GM20000 (cell line): ENCODE results near the gene TUBGCP2.
"Not testable (repeated sequence)": the region's sequence is repeated elsewhere in the genome, so short reads cannot be mapped to it uniquely, and the experiment has no call there.

Experiments used
- DNase-seq: peaks from one replicate; pipeline ENCODE4 v3.0.0; 2012; ENCODE audit warnings: low spot score
- CTCF ChIP-seq: IDR thresholded peaks from 2 replicates; pipeline ENCODE4 v1.5.1; 2012; ENCODE audit warnings: mild to moderate bottlenecking, control low read depth; ENCODE audit errors: extremely low read depth, missing control alignments

Gene TUBGCP2

GRCh38 chr10:133326745-133327650 lies 18.3 kb upstream of the TUBGCP2 start:
- TF ChIP-seq CTCF, result no peak
- peak; percentile 16 for DNase-seq

GRCh38 chr10:133326223-133326551 lies 17.5 kb upstream of the TUBGCP2 start:
- no peak for TF ChIP-seq CTCF
- no peak for DNase-seq

- no peak for TF ChIP-seq CTCF
- DNase-seq, result peak; percentile 42
Measured at GRCh38 chr10:133325440-133326222, 17.0 kb upstream of the TUBGCP2 start.

- peak; percentile 32 for DNase-seq
- no peak for TF ChIP-seq CTCF
Measured at GRCh38 chr10:133324857-133325260, 16.2 kb upstream of the TUBGCP2 start.

- no peak for TF ChIP-seq CTCF
- peak; percentile 71 for DNase-seq
Measured at GRCh38 chr10:133324198-133324792, 15.6 kb upstream of the TUBGCP2 start.

- DNase-seq, result not testable (repeated sequence)
Measured at GRCh38 chr10:133322064-133322709, 13.5 kb upstream of the TUBGCP2 start.

- DNase-seq, result not testable (repeated sequence)
Measured at GRCh38 chr10:133320852-133321422, 12.3 kb upstream of the TUBGCP2 start.
